Activated effector memory CD4-positive, alpha-beta T cell treated with anti-CD3 and anti-CD28 coated beads, Interleukin-2, amount 50 U/mL, for 16 hours (primary cell): ENCODE data around the gene OGFOD2.
A peak's percentile ranks its signal among the peaks of the same experiment; 100 is the strongest.

ENCODE experiments used
- DNase-seq: peaks from one replicate; pipeline ENCODE4 v3.0.0-alpha.2; 2020

The OGFOD2 gene

DNA sequence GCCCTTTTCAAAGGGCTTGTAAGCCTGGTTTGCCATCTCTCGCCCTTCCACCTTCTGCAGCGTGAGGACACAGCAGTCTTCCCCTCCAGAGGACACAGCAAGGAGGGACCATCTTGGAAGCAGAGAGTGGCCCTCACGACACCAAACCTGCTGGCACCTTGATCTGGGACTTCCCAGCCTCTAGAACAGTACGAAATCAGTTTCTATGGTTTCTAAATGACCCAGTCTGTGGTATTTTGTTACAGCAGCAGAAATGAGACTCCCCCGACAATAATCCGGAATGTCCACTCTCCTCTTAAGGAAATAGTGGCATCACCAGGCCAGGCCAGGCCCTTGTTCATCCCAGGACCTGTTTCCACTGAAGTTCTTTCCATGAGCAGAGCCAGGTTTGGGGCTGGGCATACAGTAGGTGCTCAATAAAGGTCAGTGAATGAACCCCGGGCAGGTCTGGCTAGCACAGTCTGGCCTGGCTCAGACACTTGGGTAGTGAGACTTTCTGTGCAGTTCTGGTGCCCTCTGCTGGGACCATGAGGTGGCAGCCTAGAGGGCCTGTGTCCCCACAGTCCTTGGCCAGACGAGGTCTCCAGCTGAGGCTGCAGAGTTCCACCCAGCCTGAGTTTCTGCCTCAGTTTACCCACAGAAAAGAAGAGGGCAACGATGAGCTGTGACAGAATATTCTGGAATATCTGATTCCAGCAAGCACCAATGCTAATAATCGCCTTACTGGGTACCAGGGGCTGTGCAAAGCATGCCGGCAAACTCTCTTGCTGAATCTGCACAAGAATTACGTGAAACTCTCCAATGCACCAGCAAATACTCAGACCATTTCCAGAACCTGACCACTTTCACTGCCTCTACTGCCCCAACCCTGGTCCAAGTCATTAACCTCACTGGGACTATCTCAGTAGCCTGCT is 22.8 kb upstream of the OGFOD2 start:
- peak; percentile 90 for DNase-seq

DNA sequence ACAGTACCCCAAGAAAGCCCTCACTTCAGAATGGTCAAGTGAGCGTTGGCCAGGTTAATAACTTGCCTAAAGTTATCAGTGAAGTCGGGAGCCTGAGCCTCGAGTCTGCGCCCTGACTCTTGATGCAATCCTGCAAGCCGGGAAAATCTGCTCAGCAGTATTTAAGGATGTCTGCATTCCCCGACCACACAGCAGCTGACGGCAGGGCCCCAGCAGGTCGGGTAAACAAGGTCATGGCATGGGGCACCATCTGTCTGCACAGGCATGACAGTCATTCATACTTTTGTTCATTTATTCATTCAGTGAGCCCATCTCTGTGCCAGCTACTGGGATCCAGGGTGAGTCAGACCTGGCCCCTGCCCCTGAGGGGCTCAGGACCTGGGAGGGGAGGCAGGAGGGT is 19.9 kb upstream of the OGFOD2 start:
- DNase-seq = no peak

DNA sequence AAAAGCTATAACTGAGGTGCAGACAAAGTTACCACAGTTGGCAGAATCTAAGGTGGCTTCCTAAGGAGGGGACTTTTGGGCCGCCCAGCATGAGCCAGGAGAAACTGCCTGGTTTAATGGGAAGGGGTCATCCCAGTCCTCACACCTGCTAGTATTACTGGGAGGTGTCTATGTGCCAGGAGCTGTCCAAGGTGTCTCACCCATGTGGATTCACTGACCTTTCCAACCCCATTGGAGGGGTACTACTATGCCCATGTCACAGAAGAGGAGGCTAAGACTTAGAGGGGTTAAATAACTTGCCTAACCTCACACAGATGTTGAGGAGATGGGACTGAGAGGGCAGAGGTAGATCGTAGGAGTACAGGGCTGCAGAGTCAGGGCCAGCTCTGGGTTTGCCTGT is 19.0 kb upstream of the OGFOD2 start:
- no peak for DNase-seq

DNA sequence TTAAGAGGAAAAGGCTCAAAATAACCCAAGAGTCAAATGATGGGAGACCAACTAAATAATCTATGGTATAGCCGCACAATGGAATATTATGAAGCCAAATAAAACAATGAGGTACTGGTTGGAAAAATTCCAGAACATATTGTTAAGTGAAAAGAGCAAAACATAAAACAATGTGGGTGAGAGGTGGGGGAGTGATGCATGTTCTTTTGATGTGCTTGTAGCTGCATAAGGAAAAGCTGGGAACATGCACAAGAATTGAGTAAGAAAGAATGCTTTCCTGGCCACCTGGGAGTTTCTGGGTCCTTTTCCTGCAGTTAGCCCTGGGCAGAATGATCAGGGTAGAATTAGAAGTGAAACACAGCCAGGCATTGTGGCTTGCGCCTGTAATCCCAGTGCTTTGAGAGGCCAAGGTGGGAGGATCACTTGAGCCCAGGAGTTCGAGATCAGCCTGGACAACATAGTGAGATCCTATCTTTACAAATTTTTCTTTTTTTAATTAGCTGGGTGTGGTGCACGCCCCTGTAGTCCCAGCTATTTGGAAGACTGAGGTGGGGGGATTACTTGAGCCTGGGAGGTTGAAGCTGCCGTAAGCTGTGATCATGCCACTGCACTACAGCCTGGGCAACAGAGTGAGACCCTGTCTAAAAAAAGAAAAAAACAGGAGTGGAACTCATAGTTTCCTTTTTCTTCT is 16.7 kb upstream of the OGFOD2 start:
- no peak for DNase-seq

DNA sequence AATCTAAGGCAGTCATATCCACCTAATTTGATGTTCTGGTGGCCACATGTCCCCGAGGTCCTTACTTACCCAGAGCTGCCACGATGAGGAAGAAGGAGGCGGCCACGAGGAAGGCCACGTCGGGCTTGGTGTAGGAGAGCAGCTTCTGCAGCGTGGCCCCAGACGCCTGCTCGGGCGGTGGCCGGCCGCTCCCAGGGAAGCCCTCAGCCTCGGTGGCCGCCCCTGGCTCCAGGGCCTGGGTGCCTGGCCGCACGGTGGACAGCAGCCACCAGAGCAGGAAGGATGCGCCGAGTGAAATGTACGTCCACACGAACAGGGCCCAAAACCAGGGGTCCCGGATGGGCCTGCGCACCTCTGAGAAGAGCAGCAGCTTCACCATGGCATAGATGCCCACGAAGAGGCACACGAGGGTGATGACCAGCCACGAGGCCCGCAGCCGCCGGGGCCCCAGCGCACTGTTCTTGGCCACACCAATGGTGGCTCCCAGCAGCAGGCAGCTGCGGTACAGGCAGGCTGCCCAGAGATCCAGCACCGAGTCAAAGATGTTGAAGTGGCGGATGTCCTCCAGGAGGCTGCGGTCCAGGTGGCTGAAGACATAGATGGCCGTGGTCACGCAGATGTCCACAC is 15.4 kb upstream of the OGFOD2 start:
- DNase-seq = no peak

DNA sequence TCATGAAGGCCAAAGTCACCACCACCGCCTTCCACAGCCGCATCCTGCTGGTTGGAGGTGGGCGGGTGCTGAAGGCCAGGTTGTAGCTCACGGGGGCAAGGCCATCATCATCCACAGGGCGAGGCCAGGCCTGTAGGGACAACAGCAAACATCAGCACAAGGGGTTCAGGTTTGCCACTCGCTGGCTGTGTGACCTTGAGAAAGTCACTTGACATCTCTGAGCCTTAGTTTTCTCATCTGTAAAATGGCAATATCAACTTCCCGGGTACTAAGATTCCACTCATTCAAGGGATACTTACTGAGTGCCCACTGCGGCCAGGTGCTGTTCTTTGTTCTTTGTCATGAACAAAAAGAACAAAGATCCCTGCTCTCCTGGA is 14.9 kb upstream of the OGFOD2 start:
- no peak for DNase-seq

DNA sequence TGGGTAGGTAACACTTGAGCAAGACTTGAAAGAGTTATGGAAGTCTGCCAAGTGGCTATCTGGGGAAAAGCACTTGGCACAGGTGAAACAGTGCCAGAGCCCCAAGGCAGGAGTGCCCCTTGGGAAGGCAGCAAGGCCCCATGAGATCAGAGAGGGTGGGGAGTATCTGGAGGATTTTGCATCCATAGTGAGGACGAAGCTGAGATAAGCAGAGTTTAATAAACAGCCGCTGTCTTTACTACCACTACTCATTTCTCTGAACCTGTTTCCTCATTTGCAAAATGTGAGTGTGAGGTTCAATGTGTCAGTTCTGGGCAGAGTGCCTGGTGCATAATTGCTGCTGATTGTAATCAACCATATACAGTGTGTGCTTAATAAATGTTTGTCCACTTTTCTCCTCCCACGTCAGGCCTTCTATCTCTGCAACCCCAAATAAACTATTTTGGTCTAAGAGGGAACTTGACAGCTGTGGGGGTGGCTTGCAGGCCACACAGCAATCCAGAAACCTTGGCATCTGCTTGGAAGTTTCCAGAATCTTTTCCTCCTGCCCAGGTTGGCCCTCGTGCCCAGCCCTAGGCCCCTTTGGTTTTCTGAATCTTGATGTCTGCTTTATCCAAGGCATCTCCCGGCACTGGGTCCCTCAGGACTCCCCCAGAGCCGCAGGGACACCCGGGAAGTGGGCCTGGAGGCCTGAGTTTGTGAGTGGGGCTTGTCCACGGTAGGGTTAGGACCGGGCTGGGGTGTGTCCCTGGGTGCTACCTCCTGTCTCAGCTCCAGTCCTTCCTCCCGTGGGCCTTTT is 13.3 kb upstream of the OGFOD2 start:
- DNase-seq = no peak

DNA sequence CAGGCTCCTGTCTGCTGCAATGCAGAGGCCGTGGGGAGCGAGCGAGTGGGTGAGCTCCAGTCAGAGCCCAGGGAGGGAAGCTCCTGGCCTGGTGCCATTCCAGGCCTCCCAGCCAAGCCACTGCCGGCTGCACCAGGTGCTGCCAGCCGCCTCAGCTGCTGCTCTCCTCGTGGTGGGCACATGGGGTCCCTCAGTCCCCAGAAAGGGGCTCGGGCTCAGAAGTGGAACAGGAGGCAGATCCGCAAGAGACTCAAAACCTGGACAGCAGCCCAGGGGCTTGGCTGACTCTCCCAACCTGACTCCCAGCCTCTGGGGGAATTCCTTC is 11.1 kb upstream of the OGFOD2 start:
- DNase-seq = no peak

DNA sequence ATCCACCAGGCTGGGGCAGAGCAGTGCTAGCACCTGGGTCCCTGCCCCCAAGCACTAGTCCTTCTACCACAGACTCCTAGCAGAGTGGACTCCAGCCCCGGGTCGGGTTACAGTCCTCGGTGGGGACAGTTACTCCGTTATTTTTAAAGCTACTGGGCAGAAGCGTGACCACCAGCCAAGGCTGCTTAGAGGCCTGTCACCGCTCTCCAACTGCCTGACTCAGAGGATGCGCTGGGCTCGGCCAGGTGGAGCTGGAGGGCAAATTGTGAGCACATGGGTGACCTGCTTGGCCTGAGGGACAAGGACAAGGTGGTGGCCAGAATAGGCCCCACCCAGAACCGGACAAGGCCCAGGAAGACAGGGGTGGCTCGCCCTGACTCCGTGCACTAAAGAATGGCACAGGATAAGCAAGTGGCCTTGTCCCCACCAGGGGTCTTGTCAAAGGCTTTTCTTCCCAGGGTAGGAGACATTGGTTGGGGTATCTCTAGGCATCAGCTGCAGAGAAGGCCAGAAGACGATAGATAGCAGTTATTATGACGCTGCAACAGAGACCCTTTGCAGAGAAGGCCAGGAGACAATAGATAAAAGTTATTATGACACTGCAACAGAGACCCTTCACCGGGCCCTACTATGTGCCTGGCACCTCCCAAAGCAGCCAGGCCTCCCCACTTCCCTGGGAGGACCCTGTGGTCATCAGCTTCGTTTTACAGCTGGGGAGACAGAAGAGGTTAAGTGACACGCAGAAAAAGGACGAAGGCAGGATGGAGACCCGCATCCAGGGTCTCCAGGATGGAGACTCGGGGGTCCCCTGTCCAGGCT is 10.4 kb upstream of the OGFOD2 start:
- no peak for DNase-seq

DNA sequence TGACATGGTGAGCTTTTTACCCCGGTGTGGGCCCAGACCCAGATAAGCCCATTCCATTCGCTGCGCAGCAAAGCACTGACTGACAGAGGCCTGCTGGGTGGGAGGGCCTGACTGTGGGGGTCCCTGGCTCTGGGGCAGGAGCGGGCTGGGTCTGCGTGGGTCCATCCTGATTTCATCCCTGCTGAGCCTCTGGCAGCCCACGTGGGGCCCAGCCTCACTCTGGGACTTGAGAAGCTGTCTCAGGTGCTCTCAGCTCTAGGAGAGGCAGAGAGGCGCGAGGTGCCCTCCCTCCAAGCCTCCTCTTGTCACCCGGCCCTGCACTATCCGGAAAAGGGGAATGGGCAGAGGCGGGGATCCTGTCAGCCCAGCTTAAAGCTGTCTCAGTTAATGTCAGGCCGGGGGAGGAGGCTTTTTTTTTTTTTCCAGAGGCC is 9.7 kb upstream of the OGFOD2 start:
- no peak for DNase-seq

DNA sequence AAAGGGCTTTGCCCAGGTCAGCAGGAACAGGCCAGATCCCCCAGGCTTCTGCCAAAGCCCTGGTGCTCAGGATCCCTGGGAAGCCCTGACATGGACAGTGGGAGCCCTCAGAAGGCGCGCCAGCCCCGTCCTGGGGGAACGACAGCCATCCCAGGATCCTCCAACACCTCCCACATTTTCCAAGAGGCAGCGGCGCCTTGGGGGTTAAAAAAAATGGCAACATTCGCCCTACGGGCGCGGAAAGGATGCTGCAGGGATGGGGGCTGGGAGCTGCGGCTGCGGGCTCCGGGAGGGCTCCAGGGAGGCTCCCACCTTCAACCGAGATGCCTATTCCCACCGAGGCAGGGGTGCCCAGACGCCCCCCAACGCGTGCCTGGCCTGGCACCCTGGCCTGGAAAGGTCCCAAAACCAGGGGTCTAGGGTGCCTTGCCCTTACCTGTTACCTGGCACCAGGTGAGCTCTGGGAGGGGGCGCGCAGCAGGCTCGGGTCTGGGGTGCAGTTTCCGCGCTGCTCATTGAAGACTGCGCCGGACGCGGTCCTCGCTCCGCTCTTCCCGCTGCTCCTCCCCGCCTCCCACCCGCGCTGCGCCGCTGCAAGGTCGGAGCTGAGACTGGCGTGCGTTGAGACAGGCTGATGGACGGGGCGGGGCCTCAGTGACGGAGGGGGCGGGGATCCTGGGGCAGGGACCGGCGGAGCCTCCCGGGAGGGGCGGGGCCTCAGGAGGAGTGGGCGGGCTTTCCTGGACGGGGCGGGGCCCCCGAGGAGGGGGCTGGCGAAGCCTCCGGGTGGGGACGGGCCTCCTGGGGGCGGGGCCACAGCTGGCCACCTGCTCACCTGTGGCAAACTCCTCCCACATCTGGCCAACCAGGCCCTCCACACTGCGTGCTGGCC is 8.9 kb upstream of the OGFOD2 start, which contains the start of gene ABCB9:
ABCB9 (minus strand) TSS at position 613 of the 892 bp plus-strand sequence. CDS start 6,228 bp downstream, outside the sequence.
- DNase-seq = peak; percentile 95

DNA sequence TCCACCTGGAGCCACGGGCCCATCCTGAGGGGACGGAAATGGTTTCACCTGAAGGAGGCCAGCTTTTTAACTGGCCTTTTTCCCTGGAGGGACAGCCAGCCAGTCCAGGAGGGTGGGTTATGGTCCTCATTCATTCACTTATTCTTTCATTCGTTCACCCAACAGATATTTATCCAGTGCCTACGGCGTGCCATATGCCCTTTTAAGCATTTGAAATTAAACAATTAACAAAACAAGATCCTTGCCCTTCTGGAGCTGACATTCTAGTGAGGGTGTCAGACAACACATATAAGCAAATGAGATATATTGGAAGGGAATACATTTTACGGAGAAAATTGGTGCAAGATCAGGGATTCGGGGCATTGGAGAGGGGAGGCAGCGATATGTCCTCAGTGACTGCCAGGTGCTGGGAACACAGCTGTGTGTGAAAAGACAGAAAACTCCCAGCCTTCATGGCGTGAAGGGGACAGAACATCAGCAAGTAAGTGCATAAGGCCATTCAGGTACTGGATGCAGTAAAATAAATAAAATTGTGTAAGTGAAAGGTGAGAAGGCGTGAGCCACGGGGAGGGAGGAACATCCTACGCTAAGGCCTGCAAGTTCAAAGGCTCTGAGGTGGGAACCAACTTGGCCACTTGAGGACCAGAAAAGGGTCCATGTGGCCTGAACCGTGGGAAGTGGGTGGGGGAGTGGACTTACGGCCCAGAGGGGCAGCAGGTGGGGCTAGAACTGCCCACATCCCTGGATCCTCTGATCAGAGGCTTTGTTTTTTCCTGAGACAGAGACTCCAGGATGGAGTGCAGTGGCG is 8.1 kb upstream of the OGFOD2 start:
- peak; percentile 60 for DNase-seq

DNA sequence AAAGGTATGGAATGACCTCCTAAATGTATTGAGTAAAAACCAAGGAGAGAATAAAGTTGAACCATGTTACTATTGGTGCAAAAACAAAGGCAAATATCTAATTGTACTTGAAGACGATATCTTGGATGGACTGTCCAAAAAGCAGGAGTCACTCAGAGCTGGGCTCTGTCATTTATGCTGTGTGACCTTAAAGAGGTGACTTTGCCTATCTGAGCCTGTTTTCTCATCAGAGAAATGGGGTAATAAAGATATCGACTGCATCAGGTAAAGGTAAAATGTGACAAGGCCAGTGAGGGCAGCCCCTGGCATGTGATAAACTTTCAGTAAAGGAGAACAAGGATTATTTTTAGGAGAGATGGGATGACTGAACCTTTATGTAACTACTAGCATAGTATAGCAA is 6.9 kb upstream of the OGFOD2 start:
- DNase-seq = no peak

DNA sequence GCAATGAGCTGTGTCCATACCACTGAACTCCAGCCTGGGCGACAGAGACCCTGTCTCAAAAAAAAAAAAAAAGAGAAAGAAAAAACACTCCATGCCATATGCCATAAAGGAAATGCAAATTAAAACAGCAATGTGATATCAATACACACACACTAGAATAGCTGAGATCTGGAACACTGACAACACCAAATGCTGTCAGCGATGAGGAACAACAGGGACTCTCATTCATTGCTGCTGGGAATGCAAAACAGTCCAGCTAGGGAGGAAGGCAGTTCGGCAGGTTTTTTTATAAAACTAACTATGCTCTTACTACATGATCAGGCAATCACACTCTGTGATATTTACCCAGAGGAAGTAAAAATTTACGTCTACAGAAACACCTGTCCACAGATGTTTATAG is 5.4 kb upstream of the OGFOD2 start:
- DNase-seq = no peak

DNA sequence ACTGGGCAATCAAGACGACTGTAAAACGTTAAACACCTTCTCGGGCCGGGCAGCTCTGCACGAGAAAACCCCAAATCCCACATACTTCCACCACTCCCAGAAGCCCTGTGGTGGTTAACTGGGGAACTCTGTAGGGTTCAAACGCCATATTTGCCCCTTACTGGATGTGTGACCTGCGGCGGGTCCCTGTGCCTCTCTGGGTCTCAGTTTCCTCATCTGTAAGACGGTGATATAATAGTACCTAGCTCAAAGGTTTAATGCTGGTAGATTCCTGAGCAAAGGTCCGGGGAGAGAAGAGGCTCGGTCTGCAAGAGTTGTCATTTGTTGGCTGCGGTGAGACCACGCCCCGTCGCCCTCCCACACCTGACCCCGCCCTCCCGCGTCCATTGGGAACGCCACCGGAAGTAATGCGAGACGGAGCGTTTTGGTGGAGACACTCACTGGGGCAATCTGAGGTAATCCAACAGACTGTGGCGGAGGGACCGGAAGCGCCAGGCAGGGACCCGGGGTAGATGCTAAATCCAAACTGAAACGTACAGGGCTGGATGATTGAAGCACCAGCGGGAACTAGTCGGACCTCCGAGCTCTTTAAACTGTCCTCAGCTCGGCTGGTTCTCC is 661 bp upstream of the OGFOD2 start:
- DNase-seq = peak; percentile 100

DNA sequence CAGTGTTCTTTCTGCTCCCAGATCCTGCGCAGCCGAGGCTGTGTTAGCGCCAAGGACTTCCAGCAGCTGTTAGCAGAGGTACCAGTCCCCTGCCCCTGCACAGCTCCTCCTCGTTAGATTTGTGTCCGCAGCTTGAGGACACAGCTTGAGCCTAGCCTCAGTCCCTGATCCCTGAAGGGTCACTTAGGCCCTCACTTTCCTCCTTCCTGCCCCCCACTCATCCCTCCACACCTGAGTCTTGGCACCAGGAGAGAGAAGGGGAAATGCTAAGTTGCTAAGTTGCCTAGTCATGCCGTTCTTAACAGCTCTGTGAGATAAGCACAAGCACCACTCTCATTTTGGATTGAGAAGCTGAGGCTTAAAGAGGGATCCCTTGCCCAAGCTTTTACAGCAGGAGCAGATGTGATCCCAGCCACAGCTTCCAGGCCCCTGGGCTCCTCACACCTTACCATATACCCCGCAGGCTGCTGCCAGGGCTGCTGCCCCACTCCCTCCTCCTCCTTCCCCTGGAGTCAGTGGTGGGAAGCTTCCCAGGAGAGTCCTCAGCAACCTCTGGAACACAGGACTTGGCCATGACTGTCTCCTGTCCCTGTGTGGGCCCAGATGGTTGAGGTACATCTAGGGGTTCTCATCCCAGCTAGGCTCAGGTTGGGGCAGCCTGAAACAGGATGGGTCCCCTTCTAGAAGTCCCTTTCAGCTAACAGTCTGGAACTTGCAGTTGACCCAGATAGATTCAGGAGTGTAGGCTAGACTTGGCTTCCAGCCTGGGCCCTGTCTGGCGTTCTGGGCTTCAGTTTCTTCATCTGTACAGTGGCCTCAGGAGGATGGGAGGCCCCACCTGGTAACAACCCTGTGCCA is 975 bp downstream of the OGFOD2 start:
- DNase-seq = no peak

DNA sequence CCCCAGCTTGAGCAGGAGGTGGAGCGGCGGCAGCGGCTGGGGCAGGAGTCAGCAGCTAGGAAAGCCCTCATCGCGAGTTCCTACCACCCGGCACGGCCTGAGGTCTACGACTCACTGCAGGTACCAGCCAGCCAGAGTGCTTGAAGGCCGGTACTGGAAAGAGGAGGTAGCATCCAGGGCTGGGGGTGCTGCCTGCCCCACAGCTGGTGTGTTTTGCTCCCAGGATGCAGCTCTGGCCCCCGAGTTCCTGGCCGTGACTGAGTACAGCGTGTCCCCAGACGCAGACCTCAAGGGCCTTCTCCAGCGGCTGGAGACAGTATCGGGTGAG is 1.6 kb downstream of the OGFOD2 start:
- DNase-seq = no peak

DNA sequence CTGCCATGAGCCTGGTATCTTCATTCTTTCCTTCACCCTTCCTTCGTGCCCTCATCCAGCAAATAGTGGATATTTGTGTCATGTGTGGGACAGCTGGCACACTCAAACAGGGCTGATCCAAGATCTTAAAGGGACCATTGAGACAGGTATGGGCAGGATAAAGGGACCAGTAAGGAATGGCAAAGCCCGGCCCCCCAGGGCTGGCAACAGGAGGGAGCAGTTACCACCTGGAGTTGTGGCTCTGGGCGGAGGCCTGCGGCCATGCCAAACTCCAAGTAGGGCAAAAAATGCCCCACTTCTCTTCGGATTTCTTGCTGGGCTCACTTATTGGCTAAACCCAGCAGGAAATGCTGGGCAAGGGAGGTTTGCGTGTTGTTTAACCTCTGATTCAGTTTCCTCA is 2.1 kb downstream of the OGFOD2 start:
- no peak for DNase-seq
